Activated naive CD4-positive, alpha-beta T cell treated with anti-CD3 and anti-CD28 coated beads, Interleukin-2, amount 50 U/mL, for 24 hours (primary cell): ENCODE results near the gene GNE.
"Not testable (repeated sequence)": the region's sequence is repeated elsewhere in the genome, so short reads cannot be mapped to it uniquely, and the experiment has no call there.

Experiments
- H3K27ac Mint-ChIP-seq: one replicate; pipeline ENCODE4 v1.8.0; 2021; ENCODE audit warnings: mild to moderate bottlenecking, mixed read lengths
- H3K27me3 Mint-ChIP-seq: one replicate; pipeline ENCODE4 v1.8.0; 2021; ENCODE audit warnings: mixed read lengths
- H3K36me3 Mint-ChIP-seq: one replicate; pipeline ENCODE4 v1.8.0; 2021; ENCODE audit warnings: mixed read lengths
- H3K4me1 Mint-ChIP-seq: one replicate; pipeline ENCODE4 v1.8.0; 2021; ENCODE audit warnings: mixed read lengths
- H3K4me3 Mint-ChIP-seq: one replicate; pipeline ENCODE4 v1.8.0; 2021; ENCODE audit warnings: mild to moderate bottlenecking, mixed read lengths
- H3K9me3 Mint-ChIP-seq: one replicate; pipeline ENCODE4 v1.8.0; 2021; ENCODE audit warnings: mixed read lengths

Gene GNE

GRCh38 chr9:36239675-36240074 is 18.6 kb downstream of the GNE start:
- H3K27ac Mint-ChIP-seq, H3K9me3 Mint-ChIP-seq, H3K4me3 Mint-ChIP-seq, H3K36me3 Mint-ChIP-seq, H3K4me1 Mint-ChIP-seq, H3K27me3 Mint-ChIP-seq: not testable (repeated sequence)

DNA sequence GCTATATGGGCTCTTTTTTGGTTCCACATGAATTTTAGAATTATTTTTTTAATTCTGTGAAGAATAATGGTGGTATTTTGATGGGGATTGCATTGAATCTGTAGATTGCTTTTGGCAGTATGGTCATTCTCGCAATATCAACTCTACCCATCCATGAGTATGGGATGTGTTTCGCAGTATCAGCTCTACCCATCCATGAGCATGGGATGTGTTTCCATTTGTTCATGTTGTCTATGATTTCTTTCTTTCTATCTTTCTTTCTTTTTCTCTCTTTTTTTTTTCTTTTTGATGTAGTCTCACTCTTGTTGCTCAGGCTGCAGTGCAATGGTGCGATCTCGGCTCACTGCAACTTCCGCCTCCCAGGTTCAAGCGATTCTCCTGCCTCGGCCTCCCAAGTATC is 19.0 kb downstream of the GNE start:
- not testable (repeated sequence) for H3K4me3 Mint-ChIP-seq, H3K27ac Mint-ChIP-seq, H3K9me3 Mint-ChIP-seq, H3K36me3 Mint-ChIP-seq, H3K27me3 Mint-ChIP-seq, H3K4me1 Mint-ChIP-seq

- Mint-ChIP-seq H3K4me3 (no peak overlapping the region), H3K9me3 (no peaks in the 10 kb centered on the region), H3K36me3 (peaks cover 16% of the 10 kb centered on the region), H3K27me3 (no peaks in the 10 kb centered on the region), H3K4me1 (peaks cover 9% of the 10 kb centered on the region), H3K27ac (no peak overlapping the region)
Measured at GRCh38 chr9:36237230-36237629, 21.0 kb downstream of the GNE start.

DNA sequence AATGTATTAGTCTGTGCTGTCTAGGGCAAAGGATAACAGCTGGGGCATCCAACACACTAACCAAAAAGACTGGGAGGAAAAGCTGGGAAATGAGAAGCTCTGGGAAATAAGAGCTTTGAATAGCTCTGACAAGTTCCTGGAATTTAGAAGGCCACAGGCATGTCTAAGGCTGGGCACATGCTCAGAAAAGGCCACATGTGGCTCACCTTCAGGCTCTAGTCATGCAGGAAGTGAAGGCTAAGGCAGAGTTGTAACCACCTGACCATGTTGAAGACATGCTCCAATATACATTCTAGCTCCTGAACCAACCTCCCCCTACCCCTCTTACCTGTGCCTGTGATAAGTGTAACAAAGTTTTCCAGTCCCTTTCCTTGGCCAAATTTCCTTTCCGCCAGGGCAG is 35.8 kb downstream of the GNE start:
- Mint-ChIP-seq H3K9me3 (no peaks in the 10 kb centered on the region), H3K27ac (no peak overlapping the region), H3K36me3 (peaks cover 20% of the 10 kb centered on the region), H3K4me1 (peaks cover 23% of the 10 kb centered on the region), H3K27me3 (no peaks in the 10 kb centered on the region), H3K4me3 (no peak overlapping the region)

GRCh38 chr9:36221667-36222066 is 36.6 kb downstream of the GNE start:
- peaks cover 20% of the 10 kb centered on the region for H3K36me3 Mint-ChIP-seq
- H3K27ac Mint-ChIP-seq, result peak overlapping the region; percentile 51
- H3K4me1 Mint-ChIP-seq, result peaks cover 27% of the 10 kb centered on the region
- H3K9me3 Mint-ChIP-seq, result no peaks in the 10 kb centered on the region
- H3K4me3 Mint-ChIP-seq, result no peak overlapping the region
- H3K27me3 Mint-ChIP-seq, result no peaks in the 10 kb centered on the region

GRCh38 chr9:36218411-36218901 is 39.8 kb downstream of the GNE start:
- H3K4me3 Mint-ChIP-seq, result no peak overlapping the region
- H3K36me3 Mint-ChIP-seq, result peaks cover 20% of the 10 kb centered on the region
- no peaks in the 10 kb centered on the region for H3K9me3 Mint-ChIP-seq
- no peaks in the 10 kb centered on the region for H3K27me3 Mint-ChIP-seq
- H3K27ac Mint-ChIP-seq, result no peak overlapping the region
- peaks cover 45% of the 10 kb centered on the region for H3K4me1 Mint-ChIP-seq

DNA sequence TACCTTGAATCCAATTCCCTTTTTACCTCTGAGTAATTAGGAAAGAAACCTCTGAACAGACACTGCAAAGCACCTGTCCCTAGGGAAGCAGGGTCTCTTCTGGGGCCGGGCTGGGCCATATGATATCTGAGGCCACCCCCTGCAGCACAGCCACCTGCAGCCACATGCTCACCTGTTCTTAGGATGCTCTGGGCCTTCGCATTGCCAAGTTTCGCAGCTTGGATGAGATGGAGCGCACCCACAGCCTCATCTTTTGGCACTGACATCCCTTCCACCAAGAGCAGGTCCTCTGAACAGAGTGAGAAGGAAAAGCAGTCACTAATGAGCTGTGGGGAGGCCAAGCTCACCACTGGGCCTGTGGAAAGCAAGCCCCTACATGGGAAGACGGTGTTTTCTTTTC is 40.2 kb downstream of the GNE start:
- Mint-ChIP-seq H3K27ac (peak overlapping the region; percentile 19), H3K36me3 (peaks cover 17% of the 10 kb centered on the region), H3K27me3 (no peaks in the 10 kb centered on the region), H3K9me3 (no peaks in the 10 kb centered on the region), H3K4me3 (no peak overlapping the region), H3K4me1 (peaks cover 45% of the 10 kb centered on the region)

GRCh38 chr9:36217256-36217968 is 40.8 kb downstream of the GNE start:
- peaks cover 45% of the 10 kb centered on the region for H3K4me1 Mint-ChIP-seq
- H3K27ac Mint-ChIP-seq, result peak overlapping the region; percentile 31
- H3K36me3 Mint-ChIP-seq, result peaks cover 11% of the 10 kb centered on the region
- H3K9me3 Mint-ChIP-seq, result no peaks in the 10 kb centered on the region
- no peaks in the 10 kb centered on the region for H3K27me3 Mint-ChIP-seq
- H3K4me3 Mint-ChIP-seq, result no peak overlapping the region

DNA sequence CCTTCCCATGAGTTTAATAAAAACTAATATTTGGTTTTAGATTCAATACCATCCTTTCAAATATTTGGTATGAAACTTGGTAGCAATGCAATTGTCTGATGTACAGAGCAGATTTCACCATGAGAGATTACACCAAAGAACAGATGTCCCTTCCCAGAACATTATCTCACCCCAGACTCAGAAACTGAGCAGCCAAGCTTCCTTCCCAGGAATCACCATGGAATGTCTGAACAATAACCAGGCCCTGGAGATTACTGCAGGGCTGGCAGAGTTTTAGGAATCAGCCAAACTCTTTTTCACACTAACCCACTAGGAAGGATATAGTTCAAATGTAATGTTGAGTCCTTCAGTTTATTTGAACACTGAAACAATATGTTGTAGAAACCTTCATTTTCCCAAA is 43.7 kb downstream of the GNE start:
- H3K27me3 Mint-ChIP-seq, result no peaks in the 10 kb centered on the region
- H3K4me3 Mint-ChIP-seq, result no peak overlapping the region
- no peak overlapping the region for H3K27ac Mint-ChIP-seq
- H3K4me1 Mint-ChIP-seq, result peaks cover 57% of the 10 kb centered on the region
- H3K9me3 Mint-ChIP-seq, result no peaks in the 10 kb centered on the region
- peaks cover 4% of the 10 kb centered on the region for H3K36me3 Mint-ChIP-seq

DNA sequence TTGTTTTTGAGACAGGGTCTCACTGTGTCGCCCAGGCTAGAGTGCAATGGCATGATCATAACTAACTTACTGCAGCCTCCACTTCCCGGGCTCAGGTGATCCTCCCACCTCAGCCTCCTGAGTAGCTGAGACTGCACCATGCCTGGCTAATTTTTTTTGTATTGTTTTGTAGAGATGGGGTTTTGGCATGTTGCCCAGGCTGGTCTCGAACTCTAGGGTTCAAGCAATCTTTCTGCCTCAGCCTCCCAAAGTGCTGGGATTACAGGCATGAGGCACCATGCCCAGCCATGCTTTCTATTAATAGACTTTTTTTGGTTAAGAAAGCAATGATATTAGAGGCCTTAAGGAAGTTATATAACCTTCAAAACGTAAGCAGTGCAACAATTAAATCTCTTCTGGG is 44.3 kb downstream of the GNE start:
- no peaks in the 10 kb centered on the region for H3K27me3 Mint-ChIP-seq
- H3K9me3 Mint-ChIP-seq, result no peaks in the 10 kb centered on the region
- H3K4me3 Mint-ChIP-seq, result no peak overlapping the region
- H3K36me3 Mint-ChIP-seq, result peaks cover 4% of the 10 kb centered on the region
- peaks cover 59% of the 10 kb centered on the region for H3K4me1 Mint-ChIP-seq
- no peak overlapping the region for H3K27ac Mint-ChIP-seq

DNA sequence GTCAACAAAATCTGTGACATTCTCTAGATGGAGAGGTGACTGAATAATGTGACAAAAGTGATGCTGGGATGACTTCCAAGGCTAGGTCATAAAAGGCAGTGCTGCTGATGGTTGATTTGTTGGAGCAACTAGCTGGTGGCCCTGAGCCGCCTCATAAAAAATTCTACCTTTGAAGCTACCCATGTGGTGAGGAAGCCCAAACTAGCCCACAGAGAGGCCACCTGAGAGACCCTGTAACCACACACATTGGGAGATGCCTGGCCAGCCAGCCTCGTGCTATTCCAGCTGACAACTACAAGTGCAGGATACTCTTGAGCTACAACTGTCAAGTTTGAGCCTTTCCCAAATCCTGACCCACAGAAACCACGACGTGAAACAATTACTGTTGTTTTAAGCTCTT is 44.9 kb downstream of the GNE start:
- H3K4me1 Mint-ChIP-seq, result peaks cover 56% of the 10 kb centered on the region
- H3K27ac Mint-ChIP-seq, result no peak overlapping the region
- H3K36me3 Mint-ChIP-seq, result peaks cover 4% of the 10 kb centered on the region
- no peaks in the 10 kb centered on the region for H3K9me3 Mint-ChIP-seq
- no peak overlapping the region for H3K4me3 Mint-ChIP-seq
- no peaks in the 10 kb centered on the region for H3K27me3 Mint-ChIP-seq

GRCh38 chr9:36211510-36211909 is 46.7 kb downstream of the GNE start:
- Mint-ChIP-seq H3K36me3 (peaks cover 8% of the 10 kb centered on the region), H3K27me3 (no peaks in the 10 kb centered on the region), H3K4me1 (peaks cover 61% of the 10 kb centered on the region), H3K4me3 (no peak overlapping the region), H3K9me3 (no peaks in the 10 kb centered on the region), H3K27ac (no peak overlapping the region)

DNA sequence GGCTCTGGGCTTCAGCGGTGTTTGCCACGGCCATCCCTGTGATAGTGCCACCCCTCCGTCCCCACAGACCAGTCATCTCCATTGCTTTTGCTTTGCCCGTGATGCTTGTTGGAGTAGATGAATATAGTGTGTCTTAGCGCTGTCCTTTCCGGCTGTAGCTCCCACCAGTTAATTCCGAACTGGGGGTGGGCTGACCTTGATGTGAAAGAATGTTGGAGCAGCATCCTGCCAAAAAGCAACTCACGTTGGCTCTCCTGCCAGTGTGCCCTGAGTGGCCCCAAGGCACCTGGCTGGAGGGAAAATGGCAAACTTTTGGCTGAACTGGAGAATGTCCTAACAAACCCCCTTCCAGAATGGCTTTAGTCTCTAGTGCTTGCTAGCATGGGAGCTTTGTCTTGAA is 47.5 kb downstream of the GNE start:
- Mint-ChIP-seq H3K36me3 (peaks cover 8% of the 10 kb centered on the region), H3K9me3 (no peaks in the 10 kb centered on the region), H3K27ac (no peak overlapping the region), H3K4me3 (no peak overlapping the region), H3K27me3 (no peaks in the 10 kb centered on the region), H3K4me1 (peaks cover 61% of the 10 kb centered on the region)

DNA sequence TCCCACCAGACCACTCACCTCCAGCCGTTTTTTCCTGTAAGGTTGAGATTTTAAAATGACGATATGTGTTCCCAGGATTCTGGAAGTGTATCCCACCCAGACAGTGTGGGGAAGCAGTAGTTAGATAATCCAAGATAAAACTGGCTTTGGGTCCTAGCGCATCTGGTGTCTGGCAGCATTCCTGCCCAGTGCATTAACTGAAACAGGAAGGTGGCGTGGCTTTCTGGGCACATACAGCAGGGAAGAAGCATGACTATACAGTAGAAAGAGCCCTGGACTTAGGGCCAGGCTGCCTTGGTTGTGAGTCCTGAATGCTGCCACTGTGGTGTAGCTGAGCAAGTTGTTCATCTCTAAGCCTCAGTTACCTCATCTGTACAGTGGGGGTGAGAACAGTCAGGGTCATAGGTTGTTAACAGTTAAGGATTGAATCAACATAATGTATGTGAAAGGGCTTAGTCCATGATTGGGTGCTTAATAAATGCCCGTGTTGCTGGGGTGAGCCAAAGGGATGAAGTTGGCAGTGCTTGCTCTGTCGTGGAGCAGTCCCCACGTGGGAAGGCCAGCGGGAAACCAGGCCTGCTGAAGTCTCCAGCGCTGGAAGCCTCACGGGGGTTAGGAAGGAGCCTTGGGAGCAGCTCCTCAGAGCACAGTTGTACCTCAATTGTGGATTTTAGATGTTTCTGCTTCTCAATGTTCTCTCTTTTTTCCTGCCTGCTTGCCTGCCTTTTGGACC is 49.6 kb downstream of the GNE start:
- peaks cover 10% of the 10 kb centered on the region for H3K36me3 Mint-ChIP-seq
- H3K27me3 Mint-ChIP-seq, result no peaks in the 10 kb centered on the region
- no peaks in the 10 kb centered on the region for H3K9me3 Mint-ChIP-seq
- H3K27ac Mint-ChIP-seq, result peak overlapping the region; percentile 85
- no peak overlapping the region for H3K4me3 Mint-ChIP-seq
- H3K4me1 Mint-ChIP-seq, result peaks cover 54% of the 10 kb centered on the region

DNA sequence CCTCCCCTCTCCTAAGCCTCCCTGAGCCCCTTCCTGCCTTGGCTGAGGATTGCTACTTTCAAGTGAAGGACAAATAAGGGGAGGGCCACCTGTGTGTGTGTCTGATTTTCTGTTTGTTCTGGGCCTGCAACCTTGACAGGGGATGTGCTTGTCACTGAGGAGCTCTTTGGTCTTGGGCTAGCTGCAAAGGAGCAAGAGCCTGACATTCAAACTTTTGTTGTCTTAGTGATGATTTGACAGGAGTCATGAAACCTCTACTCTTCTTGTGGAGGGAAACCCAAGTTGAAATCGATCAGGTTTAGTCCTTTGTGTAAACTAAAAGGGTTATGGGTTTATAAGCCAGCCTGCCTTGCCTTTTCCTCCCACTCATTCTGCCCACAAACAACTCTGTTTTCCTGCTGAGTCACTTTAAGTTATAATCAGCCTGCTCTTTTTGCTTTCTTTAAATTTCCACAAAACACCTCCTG is 50.7 kb downstream of the GNE start:
- Mint-ChIP-seq H3K36me3 (peaks cover 9% of the 10 kb centered on the region), H3K27ac (peak overlapping the region; percentile 85), H3K9me3 (no peaks in the 10 kb centered on the region), H3K27me3 (no peaks in the 10 kb centered on the region), H3K4me3 (peak overlapping the region; percentile 16), H3K4me1 (peaks cover 54% of the 10 kb centered on the region)

GRCh38 chr9:36207016-36207415 is 51.2 kb downstream of the GNE start:
- no peak overlapping the region for H3K4me3 Mint-ChIP-seq
- H3K9me3 Mint-ChIP-seq, result no peaks in the 10 kb centered on the region
- no peaks in the 10 kb centered on the region for H3K27me3 Mint-ChIP-seq
- peaks cover 57% of the 10 kb centered on the region for H3K4me1 Mint-ChIP-seq
- H3K27ac Mint-ChIP-seq, result peak overlapping the region; percentile 30
- peaks cover 9% of the 10 kb centered on the region for H3K36me3 Mint-ChIP-seq
